A549 (cell line): ENCODE results near the gene GSTO2. TPM values are rescaled to one million over a fixed set of nuclear protein-coding genes. Genes with fewer than 3 reads are reported as not detected.

ENCODE experiments used
- ATAC-seq, 2 experiments: fragments of 200-7000 bp in 1 of 2; fragments of >200 bp in 1 of 2; cut with Nextera tagmentation in 1 of 2; cut with Tn5 transposase in 1 of 2; 3 replicates each; pipeline versions ENCODE4 v1.8.0 to v1.9.1; 2018 to 2020; ENCODE audit warnings: mild to moderate bottlenecking in 1 of 2, moderate library complexity in 1 of 2
- CTCF ChIA-PET: fragments of 300-600 bp; sonication (Branson Sonifier 250); formaldehyde crosslinking; extraction: SDS; loops from one replicate; lab custom pipeline; 2021; ENCODE audit warnings: antibody characterized with exemption, inconsistent platforms; lab: Yijun Ruan, JAX
- POLR2A ChIA-PET: fragments of 350-600 bp; formaldehyde crosslinking; extraction: SDS; loops from one replicate; lab custom pipeline; 2021; ENCODE audit warnings: antibody characterized with exemption, inconsistent platforms; lab: Yijun Ruan, JAX
- DNase-seq, 2 experiments: peaks; one replicate each; pipeline versions ENCODE4 v3.0.0 to v3.0.0-alpha.2; 2011 to 2016; ENCODE audit warnings: low read depth in 1 of 2, low spot score in 1 of 2
- FAIRE-seq: peaks from 2 replicates; lab custom pipeline; 2011; peaks lifted over from hg19 to GRCh38; lab: Jason Lieb, UNC
- H3K27ac ChIP-seq, 2 experiments: fragments of >200 bp; sonication (Bioruptor Twin); formaldehyde crosslinking; 3 replicates each; pipeline ENCODE4 v1.5.1; 2016 to 2017
- H3K4me1 ChIP-seq: fragments of >200 bp; sonication (Bioruptor Twin); formaldehyde crosslinking; 3 replicates; pipeline ENCODE4 v1.6.1; 2016
- H3K4me2 ChIP-seq: fragments of >200 bp; sonication (Bioruptor Twin); formaldehyde crosslinking; 3 replicates; pipeline ENCODE4 v1.6.1; 2016
- H3K4me3 ChIP-seq: fragments of >200 bp; sonication (Bioruptor Twin); formaldehyde crosslinking; 3 replicates; pipeline ENCODE4 v1.5.1; 2016
- H3K9me3 ChIP-seq: fragments of >200 bp; sonication (Bioruptor Twin); formaldehyde crosslinking; 3 replicates; pipeline ENCODE4 v1.6.1; 2016
- ATOH8 ChIP-seq: fragments of 250-450 bp; sonication (Bioruptor Pico); IDR thresholded peaks from 2 replicates; pipeline ENCODE4 v1.5.0; 2020; ENCODE audit warnings: low read depth, mild to moderate bottlenecking, moderate library complexity
- CEBPB ChIP-seq, 2 experiments: fragments of >200 bp in 1 of 2; sonication (Bioruptor Twin) in 1 of 2; formaldehyde crosslinking in 1 of 2; IDR thresholded peaks; 2 replicates each; pipeline ENCODE4 v1.6.1; 2012 to 2016
- ELK1 ChIP-seq: fragments of 150-350 bp; IDR thresholded peaks from 2 replicates; pipeline ENCODE4 v1.6.1; 2014; ENCODE audit warnings: low read depth, mild to moderate bottlenecking, low read length
- ESRRA ChIP-seq: fragments of 150-350 bp; IDR thresholded peaks from 2 replicates; pipeline ENCODE4 v1.6.1; 2014; ENCODE audit warnings: mild to moderate bottlenecking, low read length, borderline replicate concordance
- FOSB ChIP-seq: fragments of 250-450 bp; sonication (Bioruptor Pico); IDR thresholded peaks from 2 replicates; pipeline ENCODE4 v1.5.0; 2020; ENCODE audit warnings: mild to moderate bottlenecking, moderate library complexity
- FOSL2 ChIP-seq, 2 experiments: fragments of 450-650 bp in 1 of 2; fragments of >200 bp in 1 of 2; sonication (Bioruptor Twin) in 1 of 2; formaldehyde crosslinking; IDR thresholded peaks; 2 replicates each; pipeline versions ENCODE4 v1.5.0 to v1.6.1; 2016 to 2020; ENCODE audit warnings: mild to moderate bottlenecking in 1 of 2, moderate library complexity in 1 of 2
- GATA3 ChIP-seq: IDR thresholded peaks from 2 replicates; pipeline ENCODE4 v1.6.1; 2012; ENCODE audit warnings: borderline replicate concordance
- HDAC2 ChIP-seq: fragments of 200-600 bp; sonication (generic); IDR thresholded peaks from 2 replicates; pipeline ENCODE4 v1.6.1; 2016
- HMGXB4 ChIP-seq: fragments of 250-450 bp; sonication (Bioruptor Pico); IDR thresholded peaks from 2 replicates; pipeline ENCODE4 v1.5.0; 2021; ENCODE audit warnings: mild to moderate bottlenecking, moderate library complexity, borderline replicate concordance
- HOXB13 ChIP-seq: fragments of 250-450 bp; sonication (Bioruptor Pico); IDR thresholded peaks from 2 replicates; pipeline ENCODE4 v1.5.0; 2020; ENCODE audit warnings: low read depth, mild to moderate bottlenecking, moderate library complexity
- JUNB ChIP-seq: fragments of >200 bp; sonication (Bioruptor Twin); formaldehyde crosslinking; IDR thresholded peaks from 2 replicates; pipeline ENCODE4 v1.6.1; 2016
- MAX ChIP-seq: IDR thresholded peaks from 2 replicates; pipeline ENCODE4 v1.6.1; 2012
- MAZ ChIP-seq: fragments of 150-350 bp; IDR thresholded peaks from 2 replicates; pipeline ENCODE4 v1.6.1; 2014; ENCODE audit warnings: antibody characterized with exemption, low read depth, low read length, borderline replicate concordance
- NPAS2 ChIP-seq: fragments of 250-450 bp; sonication (Bioruptor Pico); IDR thresholded peaks from 2 replicates; pipeline ENCODE4 v1.8.0; 2022; ENCODE audit warnings: mild to moderate bottlenecking, moderate library complexity, borderline replicate concordance
- PHF8 ChIP-seq: fragments of 200-600 bp; sonication (generic); IDR thresholded peaks from 2 replicates; pipeline ENCODE4 v1.6.1; 2016; ENCODE audit warnings: low read depth, mild to moderate bottlenecking, antibody characterized with exemption, moderate library complexity, borderline replicate concordance
- RNF2 ChIP-seq: fragments of 200-600 bp; sonication (generic); IDR thresholded peaks from 2 replicates; pipeline ENCODE4 v1.6.1; 2016; ENCODE audit warnings: low read depth, mild to moderate bottlenecking, antibody characterized with exemption, moderate library complexity, borderline replicate concordance
- SREBF2 ChIP-seq: fragments of 450-650 bp; IDR thresholded peaks from 2 replicates; pipeline ENCODE4 v1.6.1; 2014; ENCODE audit warnings: mild to moderate bottlenecking, moderate library complexity
- TFCP2L1 ChIP-seq: fragments of 250-450 bp; sonication (Bioruptor Pico); IDR thresholded peaks from 2 replicates; pipeline ENCODE4 v1.5.0; 2021; ENCODE audit warnings: mild to moderate bottlenecking
- USF2 ChIP-seq: fragments of 450-650 bp; IDR thresholded peaks from 2 replicates; pipeline ENCODE4 v1.6.1; 2014; ENCODE audit warnings: antibody characterized with exemption
- ZFP36 ChIP-seq: fragments of 450-650 bp; IDR thresholded peaks from 2 replicates; pipeline ENCODE4 v1.6.1; 2014; ENCODE audit warnings: borderline replicate concordance; ENCODE audit not compliant: partially characterized antibody
- ZSCAN20 ChIP-seq: fragments of 250-450 bp; sonication (Bioruptor Pico); IDR thresholded peaks from 2 replicates; pipeline ENCODE4 v1.8.0; 2022; ENCODE audit warnings: mild to moderate bottlenecking, moderate library complexity
- WGBS: methylation state at CpG from one replicate; pipeline ENCODE4 v1.1.6; 2017; ENCODE audit errors: missing lambda C conversion rate; 5-methylcytosine and 5-hydroxymethylcytosine counted together
- polyA plus RNA-seq, 4 experiments: library from polyadenylated mRNA; depleted of rRNA in 3 of 4; stranded (reverse); fragments of >200 nt; fragmentation: RNase III in 1 of 4; extraction: RNeasy Plus Mini Kit Qiagen cat#74134 plus additional on column Dnase treatment in 1 of 4; gene quantifications; 2 replicates in 3 of 4; 3 replicates in 1 of 4; pipeline ENCODE4 v1.2.3, GENCODE V29; 2011 to 2017

GSTO2 gene
- polyA plus RNA-seq, 2 of the 4 experiments (the other 2 are of a cell fraction), result 1.3 to 5.7 TPM

GRCh38 chr10:104337985-104338735 is 69.2 kb downstream of the GSTO2 start, which contains the start of gene ITPRIP (continued):
- TF ChIP-seq ATOH8 (CRISPR knock-in tag) (no peak), CEBPB (IDR thresholded peaks at IDR 0.05) (no peak), USF2 (no peak), PHF8 (peak; percentile 54; the same call in 1 of the 2 replicates), MAX (0 out of 2 replicates have a peak, but pooled peaks have one; percentile 52), GATA3 (no peak), HDAC2 (peak; percentile 81; the same call in 1 of the 2 replicates), NPAS2 (CRISPR knock-in tag) (no peak), TFCP2L1 (no peak)
- TF ChIP-seq, all 56 proteins: peak for 11

- FAIRE-seq, result no peak
- TF ChIP-seq FOSB (CRISPR knock-in tag) (no peak), ESRRA (0 out of 2 replicates have a peak, but pooled peaks have one; percentile 23), ZFP36 (no peak), FOSL2 (IDR thresholded peaks at IDR 0.05) (no peak), FOSL2 (CRISPR knock-in tag; IDR thresholded peaks at IDR 0.05) (0 out of 2 replicates have a peak, but pooled peaks have one; percentile 12)
- Histone ChIP-seq H3K4me3 (peak overlapping the region; percentile 67), H3K4me2 (peak overlapping the region; percentile 88), H3K27ac (peak overlapping the region; percentile 85 to 93), H3K4me1 (peaks cover 30% of the 10 kb centered on the region), H3K9me3 (no peaks in the 10 kb centered on the region)
- DNase-seq, result peak in 1 of 2 experiments; percentile 42
- POLR2A ChIA-PET, result interaction anchor here (2.4 to 2.5 kb wide), 2 partner anchors 34 to 218 kb away, joined by 8 to 14 read pairs; partner anchors contain the start of gene SFR1
- CTCF ChIA-PET, result interaction anchor here (0.6 to 7.4 kb wide), 9 partner anchors 10 to 370 kb away, joined by 3 to 67 read pairs (median 14); partner anchors contain the start of gene CFAP58
- peak in 1 of 2 experiments; percentile 17; a peak in 2 of 6 replicates for ATAC-seq
- WGBS, result 21% methylated on average over 11 of the region's 11 CpGs
These were observed 70.6 kb downstream of the GSTO2 start for GRCh38 chr10:104339469-104340110.

GRCh38 chr10:104340111-104340526 is 71.1 kb downstream of the GSTO2 start:
- FAIRE-seq (no peak), ATAC-seq (no peak), DNase-seq (no peak)
- ChIA-PET POLR2A (no interaction called here), CTCF (interaction anchor here (1.5 to 7.4 kb wide), 8 partner anchors 10 to 49 kb away, joined by 6 to 67 read pairs (median 14); partner anchors contain the start of gene CFAP58)
- H3K4me3 ChIP-seq, result no peak overlapping the region
- H3K27ac ChIP-seq, result peak overlapping the region in 1 of 2 experiments; percentile 42; a peak in 2 of 6 replicates
- peak overlapping the region; percentile 88 for H3K4me2 ChIP-seq
- peaks cover 30% of the 10 kb centered on the region for H3K4me1 ChIP-seq
- 44% methylated on average over 4 of the region's 4 CpGs for WGBS
- no peak for TF ChIP-seq HDAC2
- TF ChIP-seq MAZ, result no peak
- no peak for TF ChIP-seq HMGXB4 (CRISPR knock-in tag)
- TF ChIP-seq GATA3, result no peak
- TF ChIP-seq ZSCAN20, result no peak
- TF ChIP-seq HOXB13 (CRISPR knock-in tag), result no peak
- TF ChIP-seq RNF2, result no peak
- no peak for TF ChIP-seq SREBF2
- no peak for TF ChIP-seq ELK1
- TF ChIP-seq USF2, result no peak
- no peak for TF ChIP-seq ZFP36
- no peak for TF ChIP-seq JUNB
- H3K9me3 ChIP-seq, result no peaks in the 10 kb centered on the region
